GM21619 (cell line): ENCODE results near the gene PSEN1.

Experiments used
- ATAC-seq: cut with Tn5 transposase; IDR thresholded peaks from one replicate; pipeline ENCODE4 v1.9.1; 2021; ENCODE audit not compliant: unreplicated experiment

Gene PSEN1

GRCh38 chr14:73252491-73253322, 116.4 kb downstream of the PSEN1 start:
- no peak for ATAC-seq

GRCh38 chr14:73253323-73253610, 117.0 kb downstream of the PSEN1 start:
- no peak for ATAC-seq

GRCh38 chr14:73253721-73254120, 117.4 kb downstream of the PSEN1 start:
- no peak for ATAC-seq

GRCh38 chr14:73254247-73255004, 118.1 kb downstream of the PSEN1 start:
- ATAC-seq: no peak

- ATAC-seq: no peak
Observed at GRCh38 chr14:73255005-73255400, 118.7 kb downstream of the PSEN1 start.

- ATAC-seq: no peak
Observed at GRCh38 chr14:73255693-73256225, 119.5 kb downstream of the PSEN1 start.

GRCh38 chr14:73258076-73258475, 121.8 kb downstream of the PSEN1 start:
- ATAC-seq: no peak

- no peak for ATAC-seq
Observed at GRCh38 chr14:73258845-73259611, 122.7 kb downstream of the PSEN1 start.

- no peak for ATAC-seq
Observed at GRCh38 chr14:73259837-73260236, 123.5 kb downstream of the PSEN1 start.

GRCh38 chr14:73260574-73260973, 124.3 kb downstream of the PSEN1 start:
- no peak for ATAC-seq

GRCh38 chr14:73261075-73261474, 124.8 kb downstream of the PSEN1 start:
- ATAC-seq: no peak

- ATAC-seq: no peak
Observed at GRCh38 chr14:73261520-73262426, 125.5 kb downstream of the PSEN1 start.

GRCh38 chr14:73262427-73263183, 126.3 kb downstream of the PSEN1 start:
- ATAC-seq: no peak

GRCh38 chr14:73263606-73264005, 127.3 kb downstream of the PSEN1 start:
- no peak for ATAC-seq

- ATAC-seq: no peak
Observed at GRCh38 chr14:73264080-73264884, 128.0 kb downstream of the PSEN1 start.

GRCh38 chr14:73264885-73265720, 128.8 kb downstream of the PSEN1 start:
- ATAC-seq: no peak

- no peak for ATAC-seq
Observed at GRCh38 chr14:73265721-73266046, 129.4 kb downstream of the PSEN1 start.

- ATAC-seq: no peak
Observed at GRCh38 chr14:73266317-73266716, 130.0 kb downstream of the PSEN1 start.
